DOHH2 (cell line): ENCODE data around the gene ARHGEF25.

Experiments used
- CTCF ChIP-seq: fragments of 200-600 bp; sonication (generic); IDR thresholded peaks from one replicate; pipeline ENCODE4 v1.5.1; 2014; ENCODE audit warnings: antibody characterized with exemption, mild to moderate bottlenecking, low read depth, low read length; ENCODE audit not compliant: poor library complexity, severe bottlenecking
- EZH2phosphoT487 ChIP-seq: fragments of 200-600 bp; sonication (generic); IDR thresholded peaks from 2 replicates; pipeline ENCODE4 v1.6.1; 2017; ENCODE audit warnings: borderline replicate concordance, mild to moderate bottlenecking, antibody characterized with exemption, low read length, moderate library complexity, mixed read lengths

GRCh38 chr12:57638096-57638495, 26.9 kb downstream of the ARHGEF25 start:
- TF ChIP-seq CTCF (no peak), EZH2phosphoT487 (no peak)
